GM23248 (cell line): ENCODE data around the gene RNLS.

ENCODE experiments used
- EZH2 ChIP-seq: fragments of 200-600 bp; sonication (generic); IDR thresholded peaks from 2 replicates; pipeline ENCODE4 v1.6.1; 2018; ENCODE audit warnings: antibody characterized with exemption, mild to moderate bottlenecking; ENCODE audit not compliant: insufficient read depth, poor library complexity, severe bottlenecking
- EZH2phosphoT487 ChIP-seq: fragments of 200-600 bp; sonication (generic); IDR thresholded peaks from 2 replicates; pipeline ENCODE4 v1.6.1; 2018; ENCODE audit warnings: antibody characterized with exemption, moderate library complexity, mild to moderate bottlenecking, low read depth; ENCODE audit not compliant: insufficient read depth

DNA sequence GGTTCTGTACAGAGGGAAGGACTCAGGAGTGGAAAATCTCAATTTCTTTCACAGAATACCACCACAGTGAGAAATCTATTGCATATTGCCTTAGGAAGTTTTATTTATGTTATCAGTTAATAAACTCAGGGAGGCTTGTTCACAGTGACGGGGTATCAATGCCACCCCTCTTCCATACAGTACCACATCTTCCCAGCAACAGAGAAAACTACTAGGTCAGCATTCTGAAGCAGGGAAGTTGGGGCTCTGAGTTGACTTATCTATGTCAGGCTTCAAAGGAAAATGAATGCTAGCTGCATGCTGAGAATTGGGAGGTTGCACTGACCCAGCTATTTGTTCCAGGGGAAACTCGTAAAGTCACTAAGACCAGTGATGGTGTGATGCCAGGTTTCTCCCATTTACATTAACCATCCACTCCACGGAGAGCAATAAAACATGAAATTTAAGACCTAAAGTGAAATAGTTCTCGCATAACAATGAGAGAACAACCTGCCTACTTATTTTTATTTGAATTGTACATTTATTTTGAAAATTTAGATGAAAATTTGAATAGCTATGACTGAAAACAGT is 266.7 kb downstream of the RNLS start:
- TF ChIP-seq EZH2 (no peak), EZH2phosphoT487 (no peak)
